ENCODE data around the gene CFDP1. TPM values are rescaled to one million over a fixed set of nuclear protein-coding genes. Genes with fewer than 3 reads are reported as not detected.

The CFDP1 gene
- total RNA-seq, 2 donors from 2014 or later = 88.7 to 117 TPM

DNA sequence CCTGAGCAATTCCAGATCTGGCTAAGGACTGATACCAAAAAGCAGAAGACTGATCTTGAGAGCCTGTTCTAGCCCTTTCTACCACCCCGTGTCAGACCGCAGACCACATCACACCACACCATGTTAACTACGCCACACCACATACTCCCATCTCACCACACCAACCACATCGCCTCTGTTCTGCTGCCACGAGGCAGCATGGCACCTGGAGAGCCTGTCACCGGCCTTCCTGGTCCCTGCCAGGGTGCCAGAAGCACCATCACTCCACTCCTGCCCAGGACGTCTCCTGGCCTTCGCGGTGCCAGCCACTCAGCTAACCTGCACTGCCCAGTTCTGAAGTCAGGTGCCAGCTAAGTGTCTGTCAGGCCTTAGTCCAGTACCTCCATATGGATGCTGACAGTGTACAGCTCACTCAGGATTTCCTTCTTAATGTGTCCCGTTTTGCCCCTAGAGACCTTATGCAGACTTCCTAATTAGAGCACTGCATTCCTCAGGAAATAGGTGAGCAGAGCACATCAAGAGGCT is 144.6 kb downstream of the CFDP1 start:
- 89 to 94% methylated on average over 3 to 10 of the region's 10 CpGs for WGBS, 2 experiments (ENCODE audit: insufficient coverage in 1 of 2, insufficient read length in 1 of 2)
- Mint-ChIP-seq H3K27me3 (ENCODE audit: insufficient read depth) (no peaks in the 10 kb centered on the region), H3K4me3 (no peak overlapping the region), H3K36me3 (ENCODE audit: low read depth) (peaks cover 42% of the 10 kb centered on the region), H3K27ac (peak overlapping the region; percentile 2), H3K9me3 (peaks cover 4% of the 10 kb centered on the region), H3K4me1 (peaks cover 3% of the 10 kb centered on the region)
- H3K4me1 ChIP-seq (ENCODE audit: control insufficient read depth, insufficient read depth, low read length) = no peaks in the 10 kb centered on the region
- peaks cover 33% of the 10 kb centered on the region for H3K36me3 ChIP-seq (ENCODE audit: control insufficient read depth, insufficient read depth, low read length)
- H3K4me3 ChIP-seq (ENCODE audit: low read length) = no peak overlapping the region
- H3K27me3 ChIP-seq (ENCODE audit: control insufficient read depth, insufficient read depth, low read length, poor library complexity, severe bottlenecking) = no peaks in the 10 kb centered on the region
- TF ChIP-seq, protein P1, sequence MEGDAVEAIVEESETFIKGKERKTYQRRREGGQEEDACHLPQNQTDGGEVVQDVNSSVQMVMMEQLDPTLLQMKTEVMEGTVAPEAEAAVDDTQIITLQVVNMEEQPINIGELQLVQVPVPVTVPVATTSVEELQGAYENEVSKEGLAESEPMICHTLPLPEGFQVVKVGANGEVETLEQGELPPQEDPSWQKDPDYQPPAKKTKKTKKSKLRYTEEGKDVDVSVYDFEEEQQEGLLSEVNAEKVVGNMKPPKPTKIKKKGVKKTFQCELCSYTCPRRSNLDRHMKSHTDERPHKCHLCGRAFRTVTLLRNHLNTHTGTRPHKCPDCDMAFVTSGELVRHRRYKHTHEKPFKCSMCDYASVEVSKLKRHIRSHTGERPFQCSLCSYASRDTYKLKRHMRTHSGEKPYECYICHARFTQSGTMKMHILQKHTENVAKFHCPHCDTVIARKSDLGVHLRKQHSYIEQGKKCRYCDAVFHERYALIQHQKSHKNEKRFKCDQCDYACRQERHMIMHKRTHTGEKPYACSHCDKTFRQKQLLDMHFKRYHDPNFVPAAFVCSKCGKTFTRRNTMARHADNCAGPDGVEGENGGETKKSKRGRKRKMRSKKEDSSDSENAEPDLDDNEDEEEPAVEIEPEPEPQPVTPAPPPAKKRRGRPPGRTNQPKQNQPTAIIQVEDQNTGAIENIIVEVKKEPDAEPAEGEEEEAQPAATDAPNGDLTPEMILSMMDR (conservative IDR thresholded peaks at IDR 0.05) = no peak
- H3K27ac ChIP-seq (ENCODE audit: low read depth, low read length) = no peak overlapping the region
- no peak for DNase-seq
- peaks cover 4% of the 10 kb centered on the region for H3K9me3 ChIP-seq (ENCODE audit: control insufficient read depth, low read length)
- no peak overlapping the region for H3K9ac ChIP-seq (ENCODE audit: extremely low read depth, low read length, poor library complexity, severe bottlenecking)

DNA sequence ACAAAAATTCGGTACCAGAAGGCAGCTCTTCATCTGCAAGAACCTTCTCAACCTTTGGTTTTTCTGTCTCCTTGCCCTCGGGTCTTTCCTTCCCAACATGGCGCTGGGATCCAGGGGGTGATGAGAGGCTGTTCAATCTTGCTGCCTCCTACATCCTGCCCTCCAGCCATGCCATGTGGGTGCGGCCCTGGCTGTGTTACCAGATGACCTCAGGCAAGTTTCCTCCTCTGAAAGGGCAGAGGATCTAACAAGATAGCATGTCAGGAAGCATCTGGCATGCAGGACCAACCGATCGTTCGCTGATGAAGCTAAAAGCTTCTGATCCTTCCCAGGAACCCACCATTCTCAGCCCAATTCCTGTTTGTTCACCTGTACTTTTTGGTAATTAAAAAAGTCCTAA is 145.1 kb downstream of the CFDP1 start:
- TF ChIP-seq, protein P1 (conservative IDR thresholded peaks at IDR 0.05) = no peak
- no peaks in the 10 kb centered on the region for H3K27me3 ChIP-seq (ENCODE audit: control insufficient read depth, insufficient read depth, low read length, poor library complexity, severe bottlenecking)
- no peaks in the 10 kb centered on the region for H3K27me3 Mint-ChIP-seq (ENCODE audit: insufficient read depth)
- H3K9me3 ChIP-seq (ENCODE audit: control insufficient read depth, low read length) = peaks cover 4% of the 10 kb centered on the region
- WGBS, 2 experiments (ENCODE audit: insufficient coverage in 1 of 2, insufficient read length in 1 of 2) = 92 to 97% methylated on average over 2 to 7 of the region's 7 CpGs
- peaks cover 39% of the 10 kb centered on the region for H3K36me3 Mint-ChIP-seq (ENCODE audit: low read depth)
- peaks cover 29% of the 10 kb centered on the region for H3K36me3 ChIP-seq (ENCODE audit: control insufficient read depth, insufficient read depth, low read length)
- peak overlapping the region; percentile 2 for H3K27ac Mint-ChIP-seq
- no peak for DNase-seq
- H3K27ac ChIP-seq (ENCODE audit: low read depth, low read length) = no peak overlapping the region
- no peak overlapping the region for H3K4me3 ChIP-seq (ENCODE audit: low read length)
- no peak overlapping the region for H3K9ac ChIP-seq (ENCODE audit: extremely low read depth, low read length, poor library complexity, severe bottlenecking)
- peaks cover 4% of the 10 kb centered on the region for H3K9me3 Mint-ChIP-seq
- H3K4me3 Mint-ChIP-seq = no peak overlapping the region
- H3K4me1 ChIP-seq (ENCODE audit: control insufficient read depth, insufficient read depth, low read length) = no peaks in the 10 kb centered on the region
- H3K4me1 Mint-ChIP-seq = peaks cover 3% of the 10 kb centered on the region

DNA sequence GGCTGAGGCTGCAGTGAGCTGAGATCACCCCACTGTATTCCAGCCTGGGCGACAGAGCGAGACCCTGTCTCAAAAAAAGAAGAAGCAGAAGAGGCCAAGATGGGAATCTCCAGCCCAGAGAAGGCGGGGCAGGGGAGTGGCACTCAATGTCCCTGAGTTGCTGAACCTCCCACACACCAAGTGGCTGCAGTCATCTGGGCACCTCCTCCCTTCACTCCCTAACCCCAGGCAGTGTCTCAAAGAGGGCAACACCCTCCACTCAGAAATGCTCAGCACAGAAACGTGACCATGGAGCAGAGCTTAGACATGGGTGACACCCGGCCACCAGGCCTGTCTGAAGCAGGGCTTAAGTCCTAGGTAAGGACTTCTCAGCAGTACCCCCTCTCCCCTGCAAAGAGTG is 145.6 kb downstream of the CFDP1 start:
- peaks cover 4% of the 10 kb centered on the region for H3K9me3 Mint-ChIP-seq
- TF ChIP-seq, protein P1 (conservative IDR thresholded peaks at IDR 0.05) = no peak
- no peaks in the 10 kb centered on the region for H3K27me3 ChIP-seq (ENCODE audit: control insufficient read depth, insufficient read depth, low read length, poor library complexity, severe bottlenecking)
- no peaks in the 10 kb centered on the region for H3K4me1 ChIP-seq (ENCODE audit: control insufficient read depth, insufficient read depth, low read length)
- H3K4me3 ChIP-seq (ENCODE audit: low read length) = no peak overlapping the region
- peaks cover 3% of the 10 kb centered on the region for H3K4me1 Mint-ChIP-seq
- no peaks in the 10 kb centered on the region for H3K27me3 Mint-ChIP-seq (ENCODE audit: insufficient read depth)
- peaks cover 29% of the 10 kb centered on the region for H3K36me3 ChIP-seq (ENCODE audit: control insufficient read depth, insufficient read depth, low read length)
- no peak overlapping the region for H3K27ac ChIP-seq (ENCODE audit: low read depth, low read length)
- peaks cover 34% of the 10 kb centered on the region for H3K36me3 Mint-ChIP-seq (ENCODE audit: low read depth)
- 93 to 96% methylated on average over 4 to 5 of the region's 5 CpGs for WGBS, 2 experiments (ENCODE audit: insufficient coverage in 1 of 2, insufficient read length in 1 of 2)
- H3K27ac Mint-ChIP-seq = no peak overlapping the region
- DNase-seq = no peak
- no peak overlapping the region for H3K4me3 Mint-ChIP-seq
- H3K9me3 ChIP-seq (ENCODE audit: control insufficient read depth, low read length) = peaks cover 4% of the 10 kb centered on the region
- no peak overlapping the region for H3K9ac ChIP-seq (ENCODE audit: extremely low read depth, low read length, poor library complexity, severe bottlenecking)

Measured in endodermal cell (in vitro differentiated cells).